GM19099 (cell line): Measurements from ENCODE around the gene CAMTA1.

ENCODE experiments used
- POLR2A ChIP-seq: IDR thresholded peaks from 3 replicates; pipeline ENCODE4 v1.6.1; 2011; ENCODE audit warnings: low read depth; ENCODE audit not compliant: insufficient read length; ENCODE audit errors: extremely low read depth

Gene CAMTA1

GRCh38 chr1:7770669-7770996 is 985.4 kb downstream of the CAMTA1 start:
- no peak for TF ChIP-seq POLR2A

- peak; percentile 56 for TF ChIP-seq POLR2A
Observed at GRCh38 chr1:7770997-7771822, 986.0 kb downstream of the CAMTA1 start, which contains the start of gene VAMP3. Gene VAMP3, plus strand, starts transcription at chr1:7771296. Its CDS starts 88 bp downstream, at chr1:7771384.

- TF ChIP-seq POLR2A, result no peak
Observed at GRCh38 chr1:7771823-7772299, 986.6 kb downstream of the CAMTA1 start.

GRCh38 chr1:7777591-7777990 is 992.3 kb downstream of the CAMTA1 start:
- no peak for TF ChIP-seq POLR2A

GRCh38 chr1:7778133-7778628 is 992.9 kb downstream of the CAMTA1 start:
- no peak for TF ChIP-seq POLR2A

- TF ChIP-seq POLR2A, result no peak
Observed at GRCh38 chr1:7780976-7781375, 995.7 kb downstream of the CAMTA1 start.

- no peak for TF ChIP-seq POLR2A
Observed at GRCh38 chr1:7781501-7781900, 996.2 kb downstream of the CAMTA1 start.

GRCh38 chr1:7781923-7782495 is 996.8 kb downstream of the CAMTA1 start:
- no peak for TF ChIP-seq POLR2A

- no peak for TF ChIP-seq POLR2A
Observed at GRCh38 chr1:7783178-7783711, 998.0 kb downstream of the CAMTA1 start.

- peak; percentile 35 for TF ChIP-seq POLR2A
Observed at GRCh38 chr1:7783826-7784491, 998.7 kb downstream of the CAMTA1 start, which contains the start of gene PER3. Gene PER3, plus strand, starts transcription at chr1:7784291. Its CDS starts 587 bp downstream, at chr1:7784878.

- TF ChIP-seq POLR2A, result no peak
Observed at GRCh38 chr1:7784492-7785071, 999.3 kb downstream of the CAMTA1 start.

GRCh38 chr1:7785108-7785507 is 999.9 kb downstream of the CAMTA1 start:
- no peak for TF ChIP-seq POLR2A

- TF ChIP-seq POLR2A, result no peak
Observed at GRCh38 chr1:7786795-7787194, 1001.5 kb downstream of the CAMTA1 start.

- TF ChIP-seq POLR2A, result no peak
Observed at GRCh38 chr1:7789828-7790227, 1004.6 kb downstream of the CAMTA1 start.

GRCh38 chr1:7795406-7795805 is 1010.2 kb downstream of the CAMTA1 start:
- no peak for TF ChIP-seq POLR2A
